ENCODE results near the gene ST6GALNAC3. TPM values are rescaled to one million over a fixed set of nuclear protein-coding genes. Genes with fewer than 3 reads are reported as not detected.
"Not testable (repeated sequence)": the region's sequence is repeated elsewhere in the genome, so short reads cannot be mapped to it uniquely, and the experiment has no call there.

The ST6GALNAC3 gene
- total RNA-seq, 1 experiment from 2014 or later, result 4.6 TPM

GRCh38 chr1:76341816-76342215 lies 267.3 kb downstream of the ST6GALNAC3 start:
- DNase-seq (ENCODE audit: low spot score), result not testable (repeated sequence)

GRCh38 chr1:76343356-76343755 lies 268.8 kb downstream of the ST6GALNAC3 start:
- DNase-seq (ENCODE audit: low spot score), result no peak

- no peak for DNase-seq (ENCODE audit: low spot score)
Measured at GRCh38 chr1:76351655-76352054, 277.1 kb downstream of the ST6GALNAC3 start.

GRCh38 chr1:76352741-76353435 lies 278.3 kb downstream of the ST6GALNAC3 start:
- no peak for DNase-seq (ENCODE audit: low spot score)

GRCh38 chr1:76354236-76354635 lies 279.7 kb downstream of the ST6GALNAC3 start:
- DNase-seq (ENCODE audit: low spot score), result no peak

GRCh38 chr1:76366726-76367125 lies 292.2 kb downstream of the ST6GALNAC3 start:
- DNase-seq (ENCODE audit: low spot score), result no peak

GRCh38 chr1:76371941-76372340 lies 297.4 kb downstream of the ST6GALNAC3 start:
- DNase-seq (ENCODE audit: low spot score), result no peak

- DNase-seq (ENCODE audit: low spot score), result no peak
Measured at GRCh38 chr1:76374086-76374485, 299.5 kb downstream of the ST6GALNAC3 start.

GRCh38 chr1:76377247-76377646 lies 302.7 kb downstream of the ST6GALNAC3 start:
- no peak for DNase-seq (ENCODE audit: low spot score)

GRCh38 chr1:76379506-76379905 lies 305.0 kb downstream of the ST6GALNAC3 start:
- DNase-seq (ENCODE audit: low spot score), result no peak

- DNase-seq (ENCODE audit: low spot score), result no peak
Measured at GRCh38 chr1:76381450-76382097, 307.0 kb downstream of the ST6GALNAC3 start.

- DNase-seq (ENCODE audit: low spot score), result no peak
Measured at GRCh38 chr1:76388261-76388660, 313.7 kb downstream of the ST6GALNAC3 start.

GRCh38 chr1:76390456-76390855 lies 315.9 kb downstream of the ST6GALNAC3 start:
- no peak for DNase-seq (ENCODE audit: low spot score)

- no peak for DNase-seq (ENCODE audit: low spot score)
Measured at GRCh38 chr1:76395059-76395458, 320.5 kb downstream of the ST6GALNAC3 start.

- no peak for DNase-seq (ENCODE audit: low spot score)
Measured at GRCh38 chr1:76402128-76402527, 327.6 kb downstream of the ST6GALNAC3 start.

GRCh38 chr1:76408303-76408702 lies 333.8 kb downstream of the ST6GALNAC3 start:
- DNase-seq (ENCODE audit: low spot score), result no peak

- DNase-seq (ENCODE audit: low spot score), result no peak
Measured at GRCh38 chr1:76410499-76410898, 336.0 kb downstream of the ST6GALNAC3 start.

- no peak for DNase-seq (ENCODE audit: low spot score)
Measured at GRCh38 chr1:76418531-76418930, 344.0 kb downstream of the ST6GALNAC3 start.

GRCh38 chr1:76419603-76420002 lies 345.1 kb downstream of the ST6GALNAC3 start:
- DNase-seq (ENCODE audit: low spot score), result no peak

- DNase-seq (ENCODE audit: low spot score), result no peak
Measured at GRCh38 chr1:76425201-76426145, 350.9 kb downstream of the ST6GALNAC3 start.

- no peak for DNase-seq (ENCODE audit: low spot score)
Measured at GRCh38 chr1:76426606-76427005, 352.1 kb downstream of the ST6GALNAC3 start.

- DNase-seq (ENCODE audit: low spot score), result no peak
Measured at GRCh38 chr1:76428028-76428427, 353.5 kb downstream of the ST6GALNAC3 start.
